GM19468 (cell line): ENCODE results near the gene BMPR1B.

Source experiments
- ATAC-seq: cut with Tn5 transposase; IDR thresholded peaks from one replicate; pipeline ENCODE4 v1.9.1; 2021; ENCODE audit warnings: mild to moderate bottlenecking, moderate library complexity, moderate number of reproducible peaks; ENCODE audit not compliant: unreplicated experiment; ENCODE audit errors: extremely low read depth

Gene BMPR1B

DNA sequence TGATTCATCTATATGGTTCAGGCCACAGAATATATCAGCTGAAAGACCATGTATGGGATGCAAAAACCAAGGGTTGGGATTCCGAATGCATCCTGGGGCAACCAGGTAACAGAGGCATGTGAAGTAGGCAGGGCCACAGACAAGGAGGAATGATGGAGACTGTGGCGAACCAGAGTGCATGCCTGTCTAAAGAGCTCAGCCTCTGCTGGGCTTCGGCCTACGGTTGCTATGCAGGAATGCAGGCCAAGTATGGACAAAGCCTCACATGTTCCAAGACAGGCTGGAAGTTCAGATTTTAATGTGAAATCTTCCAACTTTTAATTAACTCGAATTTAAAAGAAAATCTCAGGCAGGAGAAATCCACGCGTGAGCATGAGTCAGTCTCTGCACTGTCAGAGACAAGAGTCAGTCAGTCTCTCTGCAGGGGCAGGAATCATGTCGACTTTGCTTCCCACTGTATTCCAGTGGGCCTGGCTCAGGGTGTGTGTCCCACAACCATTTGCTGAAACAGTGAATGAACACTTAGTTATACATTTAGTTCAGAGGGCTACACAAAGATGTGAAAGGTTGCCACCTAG is 446.6 kb downstream of the BMPR1B start:
- no peak for ATAC-seq

DNA sequence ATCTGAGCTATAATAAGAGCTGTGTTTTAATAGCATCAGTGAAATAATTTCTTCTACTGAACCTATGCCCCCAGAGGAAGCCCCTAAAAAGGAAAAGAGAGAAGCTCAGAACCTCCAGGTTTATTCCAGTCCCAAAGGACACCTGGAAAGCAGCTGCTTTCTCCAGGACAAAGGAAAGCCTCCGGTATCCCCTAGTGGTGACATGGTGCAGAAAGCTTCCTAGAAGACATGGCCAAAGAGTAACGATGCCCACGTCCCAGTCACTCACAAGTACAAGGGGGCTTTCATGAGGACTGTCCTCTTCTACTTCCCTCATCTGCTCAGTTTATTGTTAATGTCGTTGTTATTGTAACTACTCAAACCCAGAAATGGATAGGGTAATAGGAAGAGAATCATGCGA is 447.1 kb downstream of the BMPR1B start:
- no peak for ATAC-seq
